Neural progenitor cell (in vitro differentiated cells): Measurements from ENCODE around the gene CREG2. TPM values are rescaled to one million over a fixed set of nuclear protein-coding genes. Genes with fewer than 3 reads are reported as not detected.

Experiments used
- DNase-seq: peaks from one replicate; pipeline ENCODE4 v3.0.0-alpha.2; 2016; ENCODE audit warnings: low spot score
- H2AFZ ChIP-seq: fragments of 200-600 bp; sonication (generic); replicated peaks from 2 replicates; pipeline ENCODE4 v1.6.1; 2016; ENCODE audit warnings: antibody characterized with exemption
- H3F3A ChIP-seq: fragments of 200-600 bp; sonication (generic); 2 replicates; pipeline ENCODE4 v1.6.1; 2016; ENCODE audit warnings: antibody characterized with exemption, low read depth
- H3K27ac ChIP-seq: fragments of 200-600 bp; sonication (generic); 2 replicates; pipeline ENCODE4 v1.5.1; 2016; ENCODE audit warnings: mild to moderate bottlenecking
- H3K27me3 ChIP-seq: fragments of 200-600 bp; sonication (generic); 2 replicates; pipeline ENCODE4 v1.6.1; 2016; ENCODE audit warnings: mild to moderate bottlenecking, moderate library complexity
- H3K36me3 ChIP-seq: fragments of 200-600 bp; sonication (generic); 2 replicates; pipeline ENCODE4 v1.5.1; 2016
- H3K4me1 ChIP-seq: fragments of 200-600 bp; sonication (generic); 2 replicates; pipeline ENCODE4 v1.6.1; 2016; ENCODE audit warnings: mixed run types
- H3K4me2 ChIP-seq: fragments of 200-600 bp; sonication (generic); 2 replicates; pipeline ENCODE4 v1.6.1; 2016
- H3K4me3 ChIP-seq: fragments of 200-600 bp; sonication (generic); 2 replicates; pipeline ENCODE4 v1.5.1; 2016
- H3K79me2 ChIP-seq: fragments of 200-600 bp; sonication (generic); 2 replicates; pipeline ENCODE4 v1.6.1; 2016; ENCODE audit warnings: low read depth
- H3K9ac ChIP-seq: fragments of 200-600 bp; sonication (generic); 2 replicates; pipeline ENCODE4 v1.6.1; 2016
- H3K9me3 ChIP-seq: fragments of 200-600 bp; sonication (generic); 2 replicates; pipeline ENCODE4 v1.5.1; 2016; ENCODE audit warnings: low read depth
- H4K20me1 ChIP-seq: fragments of 200-600 bp; sonication (generic); 2 replicates; pipeline ENCODE4 v1.6.1; 2016; ENCODE audit warnings: low read depth
- H3K27ac Mint-ChIP-seq: 3 replicates; pipeline ENCODE4 v1.8.0; 2021; ENCODE audit warnings: mixed read lengths
- H3K27me3 Mint-ChIP-seq: 2 replicates; pipeline ENCODE4 v1.8.0; 2022; ENCODE audit warnings: low read depth, mild to moderate bottlenecking, inconsistent platforms, moderate library complexity, mixed read lengths; ENCODE audit not compliant: insufficient read depth
- H3K36me3 Mint-ChIP-seq: 3 replicates; pipeline ENCODE4 v1.8.0; 2021; ENCODE audit warnings: mixed read lengths
- H3K4me1 Mint-ChIP-seq: 3 replicates; pipeline ENCODE4 v1.8.0; 2021; ENCODE audit warnings: mixed read lengths
- H3K4me3 Mint-ChIP-seq: 3 replicates; pipeline ENCODE4 v1.8.0; 2021; ENCODE audit warnings: mild to moderate bottlenecking, moderate library complexity, mixed read lengths
- H3K9me3 Mint-ChIP-seq: 3 replicates; pipeline ENCODE4 v1.8.0; 2020; ENCODE audit warnings: mixed read lengths
- EZH2 ChIP-seq: fragments of 200-600 bp; sonication (generic); IDR thresholded peaks from 2 replicates; pipeline ENCODE4 v1.6.1; 2017; ENCODE audit warnings: antibody characterized with exemption, mild to moderate bottlenecking, moderate library complexity
- EZH2phosphoT487 ChIP-seq: fragments of 200-600 bp; sonication (generic); IDR thresholded peaks from 2 replicates; pipeline ENCODE4 v1.6.1; 2017; ENCODE audit warnings: antibody characterized with exemption
- total RNA-seq: library from RNA; depleted of rRNA; stranded (reverse); fragments of >200 nt; gene quantifications from 2 replicates; pipeline ENCODE4 v1.2.3, GENCODE V29; 2015; ENCODE audit warnings: low replicate concordance
- TF ChIP-seq, protein P1 (sequence below): fragments of 200-600 bp; sonication (generic); IDR thresholded peaks from 2 replicates; pipeline ENCODE4 v1.5.1; 2017; ENCODE audit warnings: antibody characterized with exemption, mild to moderate bottlenecking

The CREG2 gene
- total RNA-seq, 1 donor from 2014 or later: not detected

DNA sequence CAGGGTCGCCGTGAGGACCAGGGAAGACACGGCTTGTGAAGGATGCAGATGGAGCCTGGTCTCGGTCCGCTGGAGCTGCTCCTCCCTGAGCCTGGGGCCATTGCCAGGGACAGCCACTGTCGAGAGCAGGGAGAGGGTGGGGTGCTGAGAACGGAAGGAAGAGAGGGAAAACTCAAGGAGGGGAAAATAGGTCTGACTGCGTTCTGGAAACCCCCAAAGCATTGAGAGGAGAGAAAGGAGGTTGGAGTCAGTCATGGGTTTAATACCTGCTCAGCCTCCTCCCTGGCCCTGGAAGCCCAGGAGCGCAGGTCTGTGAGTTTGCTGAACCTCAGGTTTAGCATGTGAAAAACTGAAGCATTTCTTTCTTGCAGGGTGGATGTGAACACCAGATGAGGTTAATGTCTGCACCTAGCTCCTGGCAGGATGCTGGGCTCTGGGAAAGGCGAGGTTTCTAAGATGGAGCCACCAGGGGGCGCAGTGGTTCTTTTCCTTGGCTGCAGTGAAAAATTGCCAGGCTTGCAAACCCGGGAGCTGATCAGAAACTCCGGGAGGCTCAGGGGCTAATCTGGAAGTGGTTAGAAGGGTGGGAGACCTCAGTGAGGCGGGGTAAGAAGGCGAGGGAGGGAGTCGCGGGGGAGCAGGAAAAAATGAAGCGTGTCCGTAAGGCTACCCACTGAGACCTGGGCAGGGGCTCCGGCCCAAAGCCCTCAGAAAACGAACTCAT, 45.2 kb downstream of the CREG2 start:
- Histone ChIP-seq H3K4me2 (no peak overlapping the region), H3K4me1 (peaks cover 12% of the 10 kb centered on the region), H3K36me3 (no peaks in the 10 kb centered on the region), H3K27ac (no peak overlapping the region), H3F3A (no peaks in the 10 kb centered on the region), H2AFZ (no peak overlapping the region), H4K20me1 (no peaks in the 10 kb centered on the region), H3K9ac (no peak overlapping the region), H3K9me3 (no peaks in the 10 kb centered on the region), H3K27me3 (no peaks in the 10 kb centered on the region), H3K4me3 (no peak overlapping the region), H3K79me2 (no peaks in the 10 kb centered on the region)
- Mint-ChIP-seq H3K4me1 (peaks cover 9% of the 10 kb centered on the region), H3K27me3 (peaks cover 11% of the 10 kb centered on the region), H3K27ac (peak overlapping the region; percentile 80), H3K9me3 (peaks cover under 1% of the 10 kb centered on the region), H3K36me3 (no peaks in the 10 kb centered on the region), H3K4me3 (no peak overlapping the region)
- no peak for TF ChIP-seq EZH2
- no peak for TF ChIP-seq EZH2phosphoT487
- TF ChIP-seq, protein P1, sequence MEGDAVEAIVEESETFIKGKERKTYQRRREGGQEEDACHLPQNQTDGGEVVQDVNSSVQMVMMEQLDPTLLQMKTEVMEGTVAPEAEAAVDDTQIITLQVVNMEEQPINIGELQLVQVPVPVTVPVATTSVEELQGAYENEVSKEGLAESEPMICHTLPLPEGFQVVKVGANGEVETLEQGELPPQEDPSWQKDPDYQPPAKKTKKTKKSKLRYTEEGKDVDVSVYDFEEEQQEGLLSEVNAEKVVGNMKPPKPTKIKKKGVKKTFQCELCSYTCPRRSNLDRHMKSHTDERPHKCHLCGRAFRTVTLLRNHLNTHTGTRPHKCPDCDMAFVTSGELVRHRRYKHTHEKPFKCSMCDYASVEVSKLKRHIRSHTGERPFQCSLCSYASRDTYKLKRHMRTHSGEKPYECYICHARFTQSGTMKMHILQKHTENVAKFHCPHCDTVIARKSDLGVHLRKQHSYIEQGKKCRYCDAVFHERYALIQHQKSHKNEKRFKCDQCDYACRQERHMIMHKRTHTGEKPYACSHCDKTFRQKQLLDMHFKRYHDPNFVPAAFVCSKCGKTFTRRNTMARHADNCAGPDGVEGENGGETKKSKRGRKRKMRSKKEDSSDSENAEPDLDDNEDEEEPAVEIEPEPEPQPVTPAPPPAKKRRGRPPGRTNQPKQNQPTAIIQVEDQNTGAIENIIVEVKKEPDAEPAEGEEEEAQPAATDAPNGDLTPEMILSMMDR: peak; percentile 83
- DNase-seq: peak; percentile 82

DNA sequence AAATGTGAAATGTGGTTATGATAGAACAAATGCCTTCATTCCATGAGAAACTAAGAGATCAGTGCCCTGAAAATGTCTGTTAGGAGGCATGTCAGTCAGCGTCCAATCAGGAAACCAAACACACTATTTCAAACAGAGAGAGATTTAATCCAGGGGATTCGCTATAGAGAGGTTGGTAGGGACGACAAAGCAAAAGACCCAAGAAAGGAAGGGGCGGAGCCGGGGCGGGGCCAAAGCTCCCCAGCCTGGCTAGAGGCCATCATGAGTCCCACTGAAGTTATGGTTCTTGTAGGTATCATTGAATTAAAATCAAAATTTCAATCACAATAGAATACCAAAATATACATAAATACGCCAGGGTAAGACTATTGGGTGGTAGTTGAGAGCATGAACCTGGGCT, 45.9 kb downstream of the CREG2 start:
- Mint-ChIP-seq H3K27ac (no peak overlapping the region), H3K4me1 (peaks cover 9% of the 10 kb centered on the region), H3K27me3 (peaks cover 7% of the 10 kb centered on the region), H3K36me3 (no peaks in the 10 kb centered on the region), H3K9me3 (peaks cover 1% of the 10 kb centered on the region), H3K4me3 (no peak overlapping the region)
- Histone ChIP-seq H3K27me3 (no peaks in the 10 kb centered on the region), H3K36me3 (no peaks in the 10 kb centered on the region), H3K4me3 (no peak overlapping the region), H3K79me2 (no peaks in the 10 kb centered on the region), H3F3A (no peaks in the 10 kb centered on the region), H3K4me1 (peaks cover 12% of the 10 kb centered on the region), H2AFZ (no peak overlapping the region), H3K9me3 (no peaks in the 10 kb centered on the region), H3K27ac (no peak overlapping the region), H3K9ac (no peak overlapping the region), H4K20me1 (no peaks in the 10 kb centered on the region), H3K4me2 (no peak overlapping the region)
- no peak for DNase-seq
- TF ChIP-seq EZH2phosphoT487: no peak
- TF ChIP-seq, protein P1: no peak
- TF ChIP-seq EZH2: no peak

GRCh38 chr2:101340141-101340551, 47.2 kb downstream of the CREG2 start:
- Histone ChIP-seq H3K9ac (no peak overlapping the region), H2AFZ (peak overlapping the region; percentile 60), H3K27ac (no peak overlapping the region), H3K36me3 (no peaks in the 10 kb centered on the region), H3K4me3 (no peak overlapping the region), H3K4me1 (peaks cover 12% of the 10 kb centered on the region), H3F3A (no peaks in the 10 kb centered on the region), H3K4me2 (no peak overlapping the region), H3K79me2 (no peaks in the 10 kb centered on the region), H4K20me1 (no peaks in the 10 kb centered on the region), H3K9me3 (no peaks in the 10 kb centered on the region), H3K27me3 (no peaks in the 10 kb centered on the region)
- TF ChIP-seq, protein P1: no peak
- no peak for TF ChIP-seq EZH2phosphoT487
- TF ChIP-seq EZH2: no peak
- Mint-ChIP-seq H3K4me3 (no peak overlapping the region), H3K36me3 (no peaks in the 10 kb centered on the region), H3K9me3 (peaks cover 1% of the 10 kb centered on the region), H3K27ac (no peak overlapping the region), H3K4me1 (peaks cover 9% of the 10 kb centered on the region), H3K27me3 (peaks cover 7% of the 10 kb centered on the region)
- DNase-seq: peak; percentile 35
